Endodermal cell (in vitro differentiated cells): ENCODE results near the gene CACNA2D1. TPM values are rescaled to one million over a fixed set of nuclear protein-coding genes. Genes with fewer than 3 reads are reported as not detected.
A peak's percentile ranks its signal among the peaks of the same experiment; 100 is the strongest.

Experiments
- DNase-seq: peaks from one replicate; pipeline ENCODE4 v3.0.0-alpha.2; 2017
- H3K27ac ChIP-seq: 2 replicates; pipeline ENCODE4 v1.5.1; 2013; ENCODE audit warnings: mild to moderate bottlenecking, low read depth, low read length, moderate library complexity
- H3K27me3 ChIP-seq: 2 replicates; pipeline ENCODE4 v1.6.1; 2013; ENCODE audit warnings: mild to moderate bottlenecking, low read length, moderate library complexity; ENCODE audit not compliant: insufficient read depth, control insufficient read depth, poor library complexity, severe bottlenecking
- H3K36me3 ChIP-seq: 2 replicates; pipeline ENCODE4 v1.7.0; 2013; ENCODE audit warnings: mild to moderate bottlenecking, low read length, moderate library complexity; ENCODE audit not compliant: control insufficient read depth, insufficient read depth
- H3K4me1 ChIP-seq: one replicate; pipeline ENCODE4 v1.7.0; 2013; ENCODE audit warnings: low read length; ENCODE audit not compliant: control insufficient read depth, insufficient read depth
- H3K4me3 ChIP-seq: 2 replicates; pipeline ENCODE4 v1.5.1; 2013; ENCODE audit warnings: mild to moderate bottlenecking, low read length, moderate library complexity
- H3K9ac ChIP-seq: 2 replicates; pipeline ENCODE4 v1.6.1; 2013; ENCODE audit warnings: mild to moderate bottlenecking, low read length, moderate library complexity; ENCODE audit not compliant: poor library complexity, severe bottlenecking; ENCODE audit errors: extremely low read depth
- H3K9me3 ChIP-seq: 2 replicates; pipeline ENCODE4 v1.6.1; 2013; ENCODE audit warnings: mild to moderate bottlenecking, low read length, moderate library complexity; ENCODE audit not compliant: control insufficient read depth
- H3K27ac Mint-ChIP-seq: 2 replicates; pipeline ENCODE4 v1.8.0; 2020; ENCODE audit warnings: mixed read lengths
- H3K27me3 Mint-ChIP-seq: 2 replicates; pipeline ENCODE4 v1.8.0; 2021; ENCODE audit warnings: mild to moderate bottlenecking, mixed read lengths; ENCODE audit not compliant: insufficient read depth
- H3K36me3 Mint-ChIP-seq: 2 replicates; pipeline ENCODE4 v1.8.0; 2020; ENCODE audit warnings: low read depth, mixed read lengths
- H3K4me1 Mint-ChIP-seq: 2 replicates; pipeline ENCODE4 v1.8.0; 2020; ENCODE audit warnings: mixed read lengths
- H3K4me3 Mint-ChIP-seq: 2 replicates; pipeline ENCODE4 v1.8.0; 2020; ENCODE audit warnings: mild to moderate bottlenecking, moderate library complexity, mixed read lengths
- H3K9me3 Mint-ChIP-seq: 2 replicates; pipeline ENCODE4 v1.8.0; 2020; ENCODE audit warnings: mild to moderate bottlenecking, mixed read lengths
- CTCF ChIP-seq: fragments of 200-600 bp; sonication (generic); conservative IDR thresholded peaks from 2 replicates; pipeline ENCODE4 v1.5.0; 2021; ENCODE audit warnings: antibody characterized with exemption, mild to moderate bottlenecking
- WGBS, 2 experiments: methylation state at CpG; one replicate each; pipeline versions ENCODE4 v1.1.5 to v1.1.7; 2013; ENCODE audit warnings: missing lambda C conversion rate in 2 of 2, mixed read lengths in 1 of 2; ENCODE audit not compliant: insufficient coverage in 1 of 2, insufficient read length in 1 of 2; 5-methylcytosine and 5-hydroxymethylcytosine counted together
- total RNA-seq, 2 donors: library from RNA; stranded (reverse); fragmentation: NEBNext Ultra II Directional in 1 of 2; extraction: Animal tissue kit (Norgen Biotek cat#: 25700) in 1 of 2; gene quantifications; 2 replicates in 1 of 2; 3 replicates in 1 of 2; pipeline ENCODE4 v1.2.1, GENCODE V29; 2021

Gene CACNA2D1
- total RNA-seq, 2 donors from 2014 or later, result 16.9 to 26.8 TPM

- Histone ChIP-seq H3K9me3 (no peaks in the 10 kb centered on the region), H3K4me3 (no peak overlapping the region), H3K27ac (no peak overlapping the region), H3K4me1 (no peaks in the 10 kb centered on the region), H3K27me3 (no peaks in the 10 kb centered on the region), H3K36me3 (no peaks in the 10 kb centered on the region), H3K9ac (no peak overlapping the region)
- Mint-ChIP-seq H3K9me3 (no peaks in the 10 kb centered on the region), H3K27me3 (peaks cover 16% of the 10 kb centered on the region), H3K36me3 (no peaks in the 10 kb centered on the region), H3K4me3 (no peak overlapping the region), H3K4me1 (peaks cover 10% of the 10 kb centered on the region), H3K27ac (no peak overlapping the region)
- TF ChIP-seq CTCF, result no peak
- DNase-seq, result no peak
These were observed 3.3 kb upstream of the CACNA2D1 start for GRCh38 chr7:82446897-82447296.

- 20 to 40% methylated on average over 1 to 3 of the region's 3 CpGs for WGBS, 2 experiments
- no peak for TF ChIP-seq CTCF
These were observed 1.7 kb upstream of the CACNA2D1 start for GRCh38 chr7:82445271-82445670.

GRCh38 chr7:82444220-82444909, 788 bp upstream of the CACNA2D1 start:
- Histone ChIP-seq H3K27me3 (no peaks in the 10 kb centered on the region), H3K4me1 (no peaks in the 10 kb centered on the region), H3K9ac (peak overlapping the region; percentile 58), H3K4me3 (peak overlapping the region; percentile 91), H3K36me3 (no peaks in the 10 kb centered on the region), H3K9me3 (no peaks in the 10 kb centered on the region), H3K27ac (peak overlapping the region; percentile 64)
- no peak for DNase-seq
- peak overlapping the region; percentile 92 for H3K27ac Mint-ChIP-seq
- no peaks in the 10 kb centered on the region for H3K36me3 Mint-ChIP-seq
- no peak for TF ChIP-seq CTCF
- H3K4me1 Mint-ChIP-seq, result peaks cover 15% of the 10 kb centered on the region
- WGBS, 2 experiments, result 9 to 15% methylated on average over 6 to 22 of the region's 22 CpGs
- H3K27me3 Mint-ChIP-seq, result peaks cover 16% of the 10 kb centered on the region
- no peaks in the 10 kb centered on the region for H3K9me3 Mint-ChIP-seq
- peak overlapping the region; percentile 81 for H3K4me3 Mint-ChIP-seq

More at GRCh38 chr7:82445271-82445670, 1.7 kb upstream of the CACNA2D1 start:
- Histone ChIP-seq H3K27me3 (no peaks in the 10 kb centered on the region), H3K27ac (no peak overlapping the region), H3K9ac (no peak overlapping the region), H3K9me3 (no peaks in the 10 kb centered on the region), H3K36me3 (no peaks in the 10 kb centered on the region), H3K4me1 (no peaks in the 10 kb centered on the region), H3K4me3 (no peak overlapping the region)
- Mint-ChIP-seq H3K9me3 (no peaks in the 10 kb centered on the region), H3K36me3 (no peaks in the 10 kb centered on the region), H3K4me3 (no peak overlapping the region), H3K27ac (no peak overlapping the region), H3K27me3 (peaks cover 16% of the 10 kb centered on the region), H3K4me1 (peaks cover 15% of the 10 kb centered on the region)
- DNase-seq, result peak; percentile 61
